Measurements from ENCODE around the gene RBMS2. TPM values are rescaled to one million over a fixed set of nuclear protein-coding genes. Genes with fewer than 3 reads are reported as not detected.
A peak's percentile ranks its signal among the peaks of the same experiment; 100 is the strongest.
"Not testable (repeated sequence)": the region's sequence is repeated elsewhere in the genome, so short reads cannot be mapped to it uniquely, and the experiment has no call there.

Gene RBMS2
- total RNA-seq, 2 experiments from 2014 or later = 4.5 to 6.0 TPM

DNA sequence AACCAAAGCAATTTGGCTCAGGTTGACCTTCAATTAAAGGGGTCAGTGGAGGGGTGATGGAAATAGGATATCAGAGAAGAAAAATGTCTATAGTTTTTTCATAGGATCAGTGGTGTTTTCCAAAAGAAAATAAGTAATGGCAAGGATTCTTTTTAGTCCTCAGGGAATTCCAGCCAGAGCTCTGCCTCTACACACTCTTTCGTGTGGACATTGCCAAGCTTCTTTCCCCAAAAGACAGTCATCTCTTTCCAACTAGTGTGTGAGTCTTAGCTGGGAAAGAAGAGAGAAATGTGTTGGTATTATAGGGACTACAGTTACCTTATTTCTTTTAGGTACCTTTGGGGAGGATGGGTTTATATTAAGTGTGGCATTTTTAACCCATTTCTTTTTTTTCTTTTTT is 46.5 kb downstream of the RBMS2 start:
- CTCF ChIA-PET = interaction anchor here (1.2 to 1.6 kb wide), 3 partner anchors 27 to 60 kb away, joined by 3 to 4 read pairs (median 3); no protein-coding TSS in a partner anchor
- H3K27ac Mint-ChIP-seq = no peak overlapping the region
- peaks cover 40% of the 10 kb centered on the region for H3K4me1 Mint-ChIP-seq
- DNase-seq = no peak
- no peak overlapping the region for H3K4me3 Mint-ChIP-seq
- H3K9me3 Mint-ChIP-seq = no peaks in the 10 kb centered on the region
- H3K27me3 Mint-ChIP-seq = no peaks in the 10 kb centered on the region
- no peaks in the 10 kb centered on the region for H3K36me3 Mint-ChIP-seq (ENCODE audit: low read depth)
- POLR2A ChIA-PET = no interaction called here

DNA sequence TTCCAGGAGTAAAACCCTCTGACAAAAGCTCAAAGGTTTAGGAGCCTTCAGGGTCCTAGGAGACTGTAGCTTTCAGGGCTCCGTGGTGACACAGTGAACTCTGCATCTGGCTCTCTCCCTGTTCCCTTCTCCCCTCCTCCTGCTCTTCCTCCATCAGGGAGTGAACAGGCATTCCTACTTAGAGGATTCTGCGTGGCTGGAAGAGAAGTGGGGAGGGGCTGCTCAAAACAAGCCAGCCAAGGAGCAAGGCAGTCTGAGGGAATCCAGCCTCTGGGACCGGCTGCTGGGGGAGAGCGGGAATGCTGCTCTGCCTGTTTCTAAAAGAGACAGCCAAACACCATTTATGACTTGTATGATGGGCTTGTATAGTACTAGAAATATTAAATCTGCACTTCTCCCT is 49.5 kb downstream of the RBMS2 start:
- no peak for DNase-seq
- POLR2A ChIA-PET = interaction anchor here (0.6 kb wide), 1 partner anchor 205 kb away, joined by 3 read pairs; no protein-coding TSS in a partner anchor
- Mint-ChIP-seq H3K9me3 (no peaks in the 10 kb centered on the region), H3K27me3 (no peaks in the 10 kb centered on the region), H3K4me1 (peaks cover 30% of the 10 kb centered on the region), H3K27ac (no peak overlapping the region), H3K4me3 (no peak overlapping the region), H3K36me3 (ENCODE audit: low read depth) (no peaks in the 10 kb centered on the region)
- CTCF ChIA-PET = interaction anchor here (1.2 kb wide), 2 partner anchors 10 to 15 kb away, joined by 3 read pairs; no protein-coding TSS in a partner anchor

DNA sequence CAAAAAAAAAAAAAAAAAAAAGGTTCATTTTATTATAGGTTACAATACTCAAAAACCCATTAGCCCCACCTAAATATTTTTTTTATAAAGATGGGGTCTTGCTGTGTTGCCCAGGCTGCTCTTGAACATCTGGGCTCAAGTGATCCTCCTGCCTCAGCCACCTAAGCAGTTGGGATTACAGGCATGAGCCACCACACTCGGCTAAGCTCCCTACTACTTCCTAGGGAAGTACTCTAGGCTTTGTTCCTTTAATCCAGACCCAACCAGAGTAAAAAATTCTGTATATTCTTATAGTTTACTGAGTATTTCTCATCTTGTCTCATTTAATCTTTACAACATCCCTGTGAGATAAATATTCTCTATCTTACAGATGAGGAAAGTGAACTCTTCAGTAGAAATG is 50.7 kb downstream of the RBMS2 start:
- POLR2A ChIA-PET = no interaction called here
- no peaks in the 10 kb centered on the region for H3K9me3 Mint-ChIP-seq
- H3K36me3 Mint-ChIP-seq (ENCODE audit: low read depth) = no peaks in the 10 kb centered on the region
- no peak overlapping the region for H3K27ac Mint-ChIP-seq
- no peak overlapping the region for H3K4me3 Mint-ChIP-seq
- CTCF ChIA-PET = no interaction called here
- H3K4me1 Mint-ChIP-seq = peaks cover 28% of the 10 kb centered on the region
- no peaks in the 10 kb centered on the region for H3K27me3 Mint-ChIP-seq
- DNase-seq = no peak

DNA sequence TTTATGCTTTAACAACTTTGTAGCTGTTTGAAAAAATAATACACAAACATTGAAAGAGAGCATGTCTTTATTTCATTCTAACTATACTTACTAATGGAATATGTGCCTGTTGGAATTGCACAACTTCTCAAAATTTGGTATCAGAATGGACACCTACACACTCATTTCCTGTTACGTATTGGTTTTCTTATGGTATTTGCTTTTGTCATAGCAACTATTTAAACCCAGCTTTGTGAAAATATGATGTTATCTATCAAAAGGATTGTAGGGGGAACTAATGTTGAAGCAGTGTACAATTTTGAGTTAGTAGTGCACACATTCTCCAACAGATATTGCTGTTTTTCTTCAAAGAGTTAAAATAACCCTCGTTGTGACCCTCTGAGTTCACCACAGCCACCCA is 52.6 kb downstream of the RBMS2 start:
- ChIA-PET CTCF (interaction anchor here (0.9 to 1.5 kb wide), 2 partner anchors 23 to 52 kb away, joined by 4 read pairs; partner anchors contain the start of gene RBMS2), POLR2A (no interaction called here)
- DNase-seq = no peak
- no peak overlapping the region for H3K4me3 Mint-ChIP-seq
- H3K4me1 Mint-ChIP-seq = peaks cover 25% of the 10 kb centered on the region
- H3K36me3 Mint-ChIP-seq (ENCODE audit: low read depth) = no peaks in the 10 kb centered on the region
- H3K27me3 Mint-ChIP-seq = no peaks in the 10 kb centered on the region
- no peak overlapping the region for H3K27ac Mint-ChIP-seq
- H3K9me3 Mint-ChIP-seq = no peaks in the 10 kb centered on the region

DNA sequence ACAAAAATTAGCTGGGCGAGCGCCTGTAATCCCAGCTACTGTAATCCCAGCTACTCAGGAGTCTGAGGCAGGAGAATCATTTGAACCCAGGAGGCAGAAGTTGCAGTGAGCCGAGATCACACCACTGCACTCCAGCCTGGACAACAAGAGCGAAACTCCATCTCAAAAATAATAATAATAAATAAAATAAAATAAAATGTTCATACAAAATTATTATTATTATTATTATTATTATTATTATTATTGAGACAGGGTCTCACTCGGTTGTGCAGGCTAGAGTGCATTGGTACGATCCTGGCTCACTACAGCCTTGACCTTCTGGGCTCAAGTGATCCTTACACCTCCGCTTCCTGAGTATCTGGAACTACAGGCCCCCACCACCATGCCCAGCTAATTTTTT is 55.6 kb downstream of the RBMS2 start:
- not testable (repeated sequence) for H3K27ac Mint-ChIP-seq

DNA sequence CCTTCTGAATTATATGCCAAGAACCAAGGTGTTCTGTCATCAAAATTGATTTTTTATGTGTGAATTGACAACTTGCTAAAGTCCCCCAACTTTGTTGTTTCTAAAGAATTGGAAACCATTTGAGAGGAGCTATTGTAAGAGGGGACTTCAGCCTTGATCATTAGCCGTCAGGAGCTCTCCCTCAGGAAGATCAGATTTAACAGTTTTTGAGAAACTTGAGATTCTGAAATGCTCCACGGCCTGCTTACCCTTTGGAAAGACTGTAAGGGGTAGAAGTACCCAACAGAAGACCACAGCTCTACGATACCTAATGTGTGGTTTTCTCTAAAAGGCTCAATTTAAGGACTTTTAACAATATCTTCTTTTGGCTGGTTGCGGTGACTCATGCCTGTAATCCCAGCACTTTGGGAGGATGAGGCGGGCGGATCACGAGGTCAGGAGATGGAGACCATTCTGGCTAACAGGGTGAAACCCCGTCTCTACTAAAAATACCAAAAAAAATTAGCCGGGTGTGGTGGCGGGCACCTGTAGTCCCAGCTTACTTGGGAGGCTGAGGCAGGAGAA is 57.4 kb downstream of the RBMS2 start:
- H3K27me3 Mint-ChIP-seq = no peaks in the 10 kb centered on the region
- POLR2A ChIA-PET = no interaction called here
- DNase-seq = no peak
- no peaks in the 10 kb centered on the region for H3K36me3 Mint-ChIP-seq (ENCODE audit: low read depth)
- no peaks in the 10 kb centered on the region for H3K9me3 Mint-ChIP-seq
- CTCF ChIA-PET = interaction anchor here (0.6 to 1.0 kb wide), 2 partner anchors 22 to 667 kb away, joined by 4 to 6 read pairs; no protein-coding TSS in a partner anchor
- H3K4me1 Mint-ChIP-seq = peaks cover 26% of the 10 kb centered on the region
- H3K27ac Mint-ChIP-seq = no peak overlapping the region
- H3K4me3 Mint-ChIP-seq = no peak overlapping the region

More for the DNA sequence above, 55.6 kb downstream of the RBMS2 start:
- DNase-seq; POLR2A ChIA-PET; H3K36me3 Mint-ChIP-seq (ENCODE audit: low read depth); H3K9me3 Mint-ChIP-seq; H3K27me3 Mint-ChIP-seq; H3K4me3 Mint-ChIP-seq: not testable (repeated sequence)
- H3K4me1 Mint-ChIP-seq = peaks cover 21% of the 10 kb centered on the region
- CTCF ChIA-PET = interaction anchor here (0.6 to 1.5 kb wide), 4 partner anchors 11 to 506 kb away, joined by 3 to 6 read pairs (median 3); partner anchors contain the start of gene RBMS2

DNA sequence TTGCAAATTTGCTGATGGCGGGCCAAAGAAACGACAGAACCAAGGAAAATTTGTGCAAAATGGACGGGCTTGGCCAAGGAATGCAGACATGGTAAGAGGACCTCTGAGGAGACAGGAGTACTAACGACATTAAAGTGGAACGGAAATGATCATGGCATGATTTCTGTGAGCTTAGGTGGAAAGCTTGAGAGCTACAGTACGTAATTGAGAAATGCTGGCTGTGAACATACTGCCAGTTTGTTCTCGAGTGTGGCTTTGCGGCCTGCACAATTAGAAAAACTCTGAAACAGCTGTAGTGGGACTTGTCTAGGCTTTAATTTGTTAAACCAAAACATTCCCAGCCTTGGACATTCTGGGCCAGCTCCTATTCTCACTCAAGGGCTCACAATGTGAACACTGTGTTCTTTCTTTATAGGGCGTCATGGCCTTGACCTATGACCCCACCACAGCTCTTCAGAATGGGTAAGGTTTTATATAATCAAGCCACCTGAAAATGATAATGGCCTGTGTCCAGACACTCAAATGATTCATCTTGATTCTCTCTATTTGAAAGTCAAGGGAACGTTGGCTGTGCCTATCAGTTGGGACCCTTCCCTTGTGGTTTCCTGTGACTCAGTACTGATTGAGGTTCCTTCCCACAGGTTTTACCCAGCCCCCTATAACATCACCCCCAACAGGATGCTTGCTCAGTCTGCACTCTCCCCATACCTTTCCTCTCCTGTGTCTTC is 60.0 kb downstream of the RBMS2 start:
- Mint-ChIP-seq H3K4me3 (no peak overlapping the region), H3K9me3 (no peaks in the 10 kb centered on the region), H3K36me3 (ENCODE audit: low read depth) (no peaks in the 10 kb centered on the region), H3K27me3 (no peaks in the 10 kb centered on the region), H3K4me1 (peaks cover 26% of the 10 kb centered on the region), H3K27ac (peak overlapping the region; percentile 26)
- CTCF ChIA-PET = interaction anchor here (0.6 to 1.9 kb wide), 7 partner anchors 8 to 92 kb away, joined by 3 to 7 read pairs (median 3); no protein-coding TSS in a partner anchor
- POLR2A ChIA-PET = no interaction called here
- DNase-seq = peak; percentile 17

DNA sequence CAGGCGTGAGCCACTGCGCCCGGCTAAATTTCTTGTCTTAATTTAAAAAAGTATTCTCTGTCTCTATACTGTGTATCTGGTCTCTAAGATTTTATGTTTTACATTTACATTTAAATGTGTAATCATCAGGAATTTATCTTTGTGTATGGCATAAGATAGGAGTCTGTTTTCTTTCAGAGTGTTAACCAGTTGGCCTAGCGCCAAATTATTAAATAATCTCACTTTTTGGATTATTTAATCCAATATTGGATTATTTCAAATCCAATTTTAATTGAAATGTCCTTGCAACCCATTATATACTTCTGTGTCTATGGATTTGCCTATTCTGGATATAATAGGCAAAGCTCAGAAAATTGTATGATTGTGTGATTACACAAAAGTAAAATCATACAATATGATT is 63.5 kb downstream of the RBMS2 start:
- POLR2A ChIA-PET = no interaction called here
- Mint-ChIP-seq H3K4me3 (no peak overlapping the region), H3K27ac (no peak overlapping the region), H3K36me3 (ENCODE audit: low read depth) (no peaks in the 10 kb centered on the region), H3K9me3 (no peaks in the 10 kb centered on the region), H3K27me3 (no peaks in the 10 kb centered on the region), H3K4me1 (peaks cover 27% of the 10 kb centered on the region)
- DNase-seq = no peak
- CTCF ChIA-PET = interaction anchor here (1.0 to 1.3 kb wide), 2 partner anchors 8 to 28 kb away, joined by 3 to 5 read pairs; no protein-coding TSS in a partner anchor

DNA sequence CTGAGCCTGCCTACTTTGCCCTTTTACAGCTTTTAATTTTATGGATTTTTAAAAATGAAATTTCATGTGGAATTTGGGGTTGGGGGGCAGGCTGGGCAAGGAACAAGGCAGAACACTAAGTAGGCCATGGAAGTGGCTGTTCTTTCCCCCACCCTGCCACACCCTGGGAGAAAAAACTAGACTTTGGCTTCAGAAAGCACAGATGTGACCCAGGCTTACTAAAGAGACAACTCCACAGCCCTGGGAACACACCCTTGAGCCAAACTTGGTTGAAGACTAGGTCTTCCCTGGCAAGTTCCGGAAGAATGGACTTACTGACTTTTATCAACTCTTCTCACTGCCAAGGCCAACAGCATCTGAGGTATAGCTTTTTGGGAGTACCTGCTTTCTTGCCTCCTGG is 68.2 kb downstream of the RBMS2 start:
- Mint-ChIP-seq H3K27me3 (no peaks in the 10 kb centered on the region), H3K27ac (no peak overlapping the region), H3K4me1 (peaks cover 2% of the 10 kb centered on the region), H3K36me3 (ENCODE audit: low read depth) (no peaks in the 10 kb centered on the region), H3K9me3 (no peaks in the 10 kb centered on the region), H3K4me3 (no peak overlapping the region)
- no peak for DNase-seq
- CTCF ChIA-PET = interaction anchor here (0.6 to 1.3 kb wide), 5 partner anchors 9 to 110 kb away, joined by 3 read pairs; no protein-coding TSS in a partner anchor
- POLR2A ChIA-PET = no interaction called here

DNA sequence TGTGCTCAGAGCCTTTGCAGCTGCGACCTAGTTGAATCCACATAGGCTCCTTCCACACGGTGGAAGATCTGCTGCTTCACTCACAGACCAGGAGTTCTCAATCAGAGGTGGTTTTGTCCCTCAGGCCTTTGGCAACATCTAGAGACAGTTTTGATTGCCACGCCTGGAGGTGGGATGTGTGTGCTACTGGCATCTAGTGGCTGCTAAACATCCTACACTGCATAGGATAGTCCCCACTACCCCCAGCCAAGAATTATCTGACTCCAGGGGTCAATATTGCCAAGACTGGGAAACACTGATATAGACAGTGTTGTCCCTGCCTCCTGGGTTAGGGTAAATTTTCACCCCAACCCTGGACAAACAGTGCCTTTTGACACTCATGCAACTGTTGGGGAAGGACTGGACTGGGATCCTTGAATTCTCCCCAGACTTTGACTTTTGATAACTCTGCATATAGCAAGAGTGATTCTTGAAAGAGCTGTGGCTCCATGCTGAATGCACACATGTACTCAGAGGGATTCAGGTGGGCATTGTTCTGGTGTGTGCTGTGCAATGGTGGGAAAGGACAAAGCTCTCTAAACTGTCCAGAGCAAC is 68.7 kb downstream of the RBMS2 start:
- POLR2A ChIA-PET = no interaction called here
- H3K4me1 Mint-ChIP-seq = peaks cover 2% of the 10 kb centered on the region
- no peak overlapping the region for H3K4me3 Mint-ChIP-seq
- H3K27me3 Mint-ChIP-seq = no peaks in the 10 kb centered on the region
- no peaks in the 10 kb centered on the region for H3K9me3 Mint-ChIP-seq
- CTCF ChIA-PET = interaction anchor here (0.6 to 1.7 kb wide), 6 partner anchors 9 to 88 kb away, joined by 3 to 7 read pairs (median 3); no protein-coding TSS in a partner anchor
- H3K27ac Mint-ChIP-seq = no peak overlapping the region
- no peaks in the 10 kb centered on the region for H3K36me3 Mint-ChIP-seq (ENCODE audit: low read depth)
- peak; percentile 36 for DNase-seq

DNA sequence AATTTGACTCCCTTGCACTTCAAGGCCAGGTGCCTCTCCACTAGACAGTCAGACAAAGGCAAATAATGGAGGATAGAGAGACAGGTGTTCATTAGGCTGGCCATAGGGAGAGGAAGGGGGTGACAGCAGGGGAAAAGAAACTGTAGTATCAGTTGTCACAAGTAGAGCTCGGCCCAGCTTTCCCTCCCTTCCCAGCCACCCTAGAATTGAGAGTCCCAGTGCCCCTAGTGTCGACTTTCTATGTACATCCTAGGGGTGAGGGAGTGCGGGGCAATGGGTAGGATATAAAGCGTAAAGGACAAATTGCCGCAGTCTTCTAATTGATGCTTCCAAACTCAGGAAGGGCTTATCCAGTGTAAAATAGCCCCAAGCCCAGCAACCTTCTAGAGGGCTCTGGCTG is 69.5 kb downstream of the RBMS2 start:
- POLR2A ChIA-PET = no interaction called here
- no peaks in the 10 kb centered on the region for H3K9me3 Mint-ChIP-seq
- peaks cover 4% of the 10 kb centered on the region for H3K4me1 Mint-ChIP-seq
- peaks cover 4% of the 10 kb centered on the region for H3K36me3 Mint-ChIP-seq (ENCODE audit: low read depth)
- no peak overlapping the region for H3K4me3 Mint-ChIP-seq
- H3K27ac Mint-ChIP-seq = no peak overlapping the region
- CTCF ChIA-PET = interaction anchor here (0.6 to 1.7 kb wide), 4 partner anchors 11 to 89 kb away, joined by 3 to 7 read pairs (median 5); no protein-coding TSS in a partner anchor
- no peak for DNase-seq
- H3K27me3 Mint-ChIP-seq = no peaks in the 10 kb centered on the region

DNA sequence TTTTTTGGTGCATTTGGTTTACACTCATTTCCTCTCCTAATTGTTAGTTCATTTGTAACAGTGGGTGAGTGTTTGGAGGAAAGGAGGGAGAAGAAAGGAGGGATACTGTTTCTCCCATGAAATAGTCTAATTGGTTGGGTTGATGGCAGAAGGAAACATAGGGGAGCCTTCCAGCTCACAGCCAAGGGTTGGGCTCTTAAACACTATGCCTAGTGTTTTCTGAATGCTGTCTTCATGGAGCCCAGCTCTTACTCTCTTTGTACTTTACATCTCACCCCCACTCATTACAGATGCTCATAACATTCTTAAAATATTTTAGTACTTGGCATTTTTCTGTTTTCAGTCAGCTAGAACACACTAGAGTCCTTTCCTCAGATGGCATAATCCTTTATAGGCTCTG is 70.3 kb downstream of the RBMS2 start:
- Mint-ChIP-seq H3K27me3 (no peaks in the 10 kb centered on the region), H3K27ac (no peak overlapping the region)
- CTCF ChIA-PET = interaction anchor here (0.7 to 1.7 kb wide), 3 partner anchors 10 to 403 kb away, joined by 3 to 7 read pairs (median 7); partner anchors contain the start of gene SMARCC2

More for the DNA sequence above, 70.3 kb downstream of the RBMS2 start:
- peaks cover 9% of the 10 kb centered on the region for H3K36me3 Mint-ChIP-seq (ENCODE audit: low read depth)
- no peak for DNase-seq
- H3K4me3 Mint-ChIP-seq = no peak overlapping the region
- peaks cover 4% of the 10 kb centered on the region for H3K4me1 Mint-ChIP-seq
- POLR2A ChIA-PET = interaction anchor here (0.5 kb wide), 1 partner anchor 44 kb away, joined by 3 read pairs; no protein-coding TSS in a partner anchor
- H3K9me3 Mint-ChIP-seq = no peaks in the 10 kb centered on the region

All from activated CD4-positive, alpha-beta T cell treated with anti-CD3 and anti-CD28 coated beads, Interleukin-2, amount 10 ng/mL, durations not matched to agents 7 days and 5 days (primary cell).